HEK293 (cell line): ENCODE data around the gene DOCK9.

Source experiments
- KLF1 ChIP-seq: fragments of 450-650 bp; formaldehyde crosslinking; IDR thresholded peaks from 2 replicates; pipeline ENCODE4 v1.5.1; 2016; ENCODE audit warnings: missing biosample characterization, missing genetic modification characterization
- KLF16 ChIP-seq: fragments of 450-650 bp; formaldehyde crosslinking; IDR thresholded peaks from 2 replicates; pipeline ENCODE4 v1.5.1; 2017; ENCODE audit warnings: missing biosample characterization, missing genetic modification characterization
- WT1 ChIP-seq: fragments of 450-650 bp; formaldehyde crosslinking; IDR thresholded peaks from 2 replicates; pipeline ENCODE4 v1.5.1; 2016; ENCODE audit warnings: missing biosample characterization, missing genetic modification characterization
- ZBTB7A ChIP-seq: fragments of 450-650 bp; formaldehyde crosslinking; IDR thresholded peaks from 2 replicates; pipeline ENCODE4 v1.5.1; 2016; ENCODE audit warnings: low read depth, missing biosample characterization, missing genetic modification characterization
- ZFHX2 ChIP-seq: fragments of 450-650 bp; formaldehyde crosslinking; conservative IDR thresholded peaks from 2 replicates; pipeline ENCODE4 v1.5.1; 2016; ENCODE audit warnings: missing biosample characterization, missing genetic modification characterization
- ZNF24 ChIP-seq: fragments of 450-650 bp; formaldehyde crosslinking; IDR thresholded peaks from 2 replicates; pipeline ENCODE4 v1.5.1; 2016; ENCODE audit warnings: missing biosample characterization, missing genetic modification characterization
- ZNF785 ChIP-seq: fragments of 450-650 bp; formaldehyde crosslinking; IDR thresholded peaks from 2 replicates; pipeline ENCODE4 v1.5.1; 2016; ENCODE audit warnings: missing biosample characterization, missing genetic modification characterization
- TF ChIP-seq, protein P1 (sequence below): fragments of 450-650 bp; formaldehyde crosslinking; IDR thresholded peaks from 2 replicates; pipeline ENCODE4 v1.5.1; 2016; ENCODE audit warnings: missing biosample characterization, missing genetic modification characterization, low read depth
- TF ChIP-seq, protein P2 (sequence below): fragments of 450-650 bp; formaldehyde crosslinking; IDR thresholded peaks from 2 replicates; pipeline ENCODE4 v1.5.1; 2016; ENCODE audit warnings: missing biosample characterization, missing genetic modification characterization
- TF ChIP-seq, protein P3 (sequence below): fragments of 450-650 bp; formaldehyde crosslinking; IDR thresholded peaks from 2 replicates; pipeline ENCODE4 v1.5.1; 2017; ENCODE audit warnings: missing biosample characterization, missing genetic modification characterization
- TF ChIP-seq, protein P4 (sequence below): sonication (generic); formaldehyde crosslinking; IDR thresholded peaks from 2 replicates; pipeline ENCODE4 v1.8.1; 2022; ENCODE audit warnings: mild to moderate bottlenecking, moderate library complexity, missing genetic modification reagents
- TF ChIP-seq, protein P5 (sequence below): fragments of 450-650 bp; formaldehyde crosslinking; IDR thresholded peaks from 2 replicates; pipeline ENCODE4 v1.5.1; 2016; ENCODE audit warnings: missing biosample characterization, missing genetic modification characterization, borderline replicate concordance
- TF ChIP-seq, protein P6 (sequence below): fragments of 450-650 bp; formaldehyde crosslinking; IDR thresholded peaks from 2 replicates; pipeline ENCODE4 v1.5.1; 2016; ENCODE audit warnings: missing biosample characterization, missing genetic modification characterization
- TF ChIP-seq, protein P7 (sequence below): fragments of 450-650 bp; formaldehyde crosslinking; IDR thresholded peaks from 2 replicates; pipeline ENCODE4 v1.5.1; 2016; ENCODE audit warnings: missing biosample characterization, missing genetic modification characterization

DNA sequence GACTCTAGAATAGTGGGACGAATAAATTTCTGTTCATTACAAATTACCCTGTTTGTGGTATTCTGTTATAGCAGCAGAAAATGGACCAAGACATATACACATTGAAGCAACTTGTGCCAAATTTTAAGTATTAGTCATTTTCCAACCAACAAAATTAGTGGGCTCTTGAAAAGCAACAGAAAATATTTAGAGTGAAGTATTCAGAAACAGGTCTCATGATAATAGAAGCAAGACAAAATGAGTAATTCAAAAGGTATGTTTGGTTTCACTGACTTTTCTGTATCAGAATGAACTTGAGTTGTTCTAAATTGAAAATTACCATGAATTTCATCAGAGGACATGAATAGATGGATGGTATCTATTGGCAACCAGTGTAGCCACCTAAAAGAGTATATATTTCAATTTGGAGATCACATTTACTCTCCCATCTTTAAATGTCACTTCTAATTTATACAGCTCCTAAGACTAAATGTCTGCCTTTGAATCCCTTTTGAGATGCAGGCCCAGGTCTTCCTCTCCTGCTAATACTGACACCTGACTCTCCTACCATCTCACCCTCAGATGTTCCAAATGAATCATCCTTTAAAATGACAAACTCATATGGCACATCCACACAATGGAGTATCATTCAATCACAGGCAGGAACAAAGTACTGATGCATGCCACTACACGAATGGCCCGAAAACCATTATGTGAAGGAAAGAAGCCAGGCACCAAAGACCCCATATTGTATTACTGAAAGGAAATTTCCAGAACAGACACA, 40.7 kb upstream of the DOCK9 start:
- TF ChIP-seq, protein P1, sequence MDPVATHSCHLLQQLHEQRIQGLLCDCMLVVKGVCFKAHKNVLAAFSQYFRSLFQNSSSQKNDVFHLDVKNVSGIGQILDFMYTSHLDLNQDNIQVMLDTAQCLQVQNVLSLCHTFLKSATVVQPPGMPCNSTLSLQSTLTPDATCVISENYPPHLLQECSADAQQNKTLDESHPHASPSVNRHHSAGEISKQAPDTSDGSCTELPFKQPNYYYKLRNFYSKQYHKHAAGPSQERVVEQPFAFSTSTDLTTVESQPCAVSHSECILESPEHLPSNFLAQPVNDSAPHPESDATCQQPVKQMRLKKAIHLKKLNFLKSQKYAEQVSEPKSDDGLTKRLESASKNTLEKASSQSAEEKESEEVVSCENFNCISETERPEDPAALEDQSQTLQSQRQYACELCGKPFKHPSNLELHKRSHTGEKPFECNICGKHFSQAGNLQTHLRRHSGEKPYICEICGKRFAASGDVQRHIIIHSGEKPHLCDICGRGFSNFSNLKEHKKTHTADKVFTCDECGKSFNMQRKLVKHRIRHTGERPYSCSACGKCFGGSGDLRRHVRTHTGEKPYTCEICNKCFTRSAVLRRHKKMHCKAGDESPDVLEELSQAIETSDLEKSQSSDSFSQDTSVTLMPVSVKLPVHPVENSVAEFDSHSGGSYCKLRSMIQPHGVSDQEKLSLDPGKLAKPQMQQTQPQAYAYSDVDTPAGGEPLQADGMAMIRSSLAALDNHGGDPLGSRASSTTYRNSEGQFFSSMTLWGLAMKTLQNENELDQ (tag by site-specific recombination): no peak
- TF ChIP-seq, protein P2, sequence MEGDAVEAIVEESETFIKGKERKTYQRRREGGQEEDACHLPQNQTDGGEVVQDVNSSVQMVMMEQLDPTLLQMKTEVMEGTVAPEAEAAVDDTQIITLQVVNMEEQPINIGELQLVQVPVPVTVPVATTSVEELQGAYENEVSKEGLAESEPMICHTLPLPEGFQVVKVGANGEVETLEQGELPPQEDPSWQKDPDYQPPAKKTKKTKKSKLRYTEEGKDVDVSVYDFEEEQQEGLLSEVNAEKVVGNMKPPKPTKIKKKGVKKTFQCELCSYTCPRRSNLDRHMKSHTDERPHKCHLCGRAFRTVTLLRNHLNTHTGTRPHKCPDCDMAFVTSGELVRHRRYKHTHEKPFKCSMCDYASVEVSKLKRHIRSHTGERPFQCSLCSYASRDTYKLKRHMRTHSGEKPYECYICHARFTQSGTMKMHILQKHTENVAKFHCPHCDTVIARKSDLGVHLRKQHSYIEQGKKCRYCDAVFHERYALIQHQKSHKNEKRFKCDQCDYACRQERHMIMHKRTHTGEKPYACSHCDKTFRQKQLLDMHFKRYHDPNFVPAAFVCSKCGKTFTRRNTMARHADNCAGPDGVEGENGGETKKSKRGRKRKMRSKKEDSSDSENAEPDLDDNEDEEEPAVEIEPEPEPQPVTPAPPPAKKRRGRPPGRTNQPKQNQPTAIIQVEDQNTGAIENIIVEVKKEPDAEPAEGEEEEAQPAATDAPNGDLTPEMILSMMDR (tag by site-specific recombination): no peak
- TF ChIP-seq ZFHX2 (tag by site-specific recombination) (no peak), KLF16 (tag by site-specific recombination) (no peak), KLF1 (tag by site-specific recombination) (no peak), ZNF24 (tag by site-specific recombination) (no peak), ZNF785 (no peak), WT1 (no peak), ZBTB7A (tag by site-specific recombination) (no peak)
- TF ChIP-seq, protein P3, sequence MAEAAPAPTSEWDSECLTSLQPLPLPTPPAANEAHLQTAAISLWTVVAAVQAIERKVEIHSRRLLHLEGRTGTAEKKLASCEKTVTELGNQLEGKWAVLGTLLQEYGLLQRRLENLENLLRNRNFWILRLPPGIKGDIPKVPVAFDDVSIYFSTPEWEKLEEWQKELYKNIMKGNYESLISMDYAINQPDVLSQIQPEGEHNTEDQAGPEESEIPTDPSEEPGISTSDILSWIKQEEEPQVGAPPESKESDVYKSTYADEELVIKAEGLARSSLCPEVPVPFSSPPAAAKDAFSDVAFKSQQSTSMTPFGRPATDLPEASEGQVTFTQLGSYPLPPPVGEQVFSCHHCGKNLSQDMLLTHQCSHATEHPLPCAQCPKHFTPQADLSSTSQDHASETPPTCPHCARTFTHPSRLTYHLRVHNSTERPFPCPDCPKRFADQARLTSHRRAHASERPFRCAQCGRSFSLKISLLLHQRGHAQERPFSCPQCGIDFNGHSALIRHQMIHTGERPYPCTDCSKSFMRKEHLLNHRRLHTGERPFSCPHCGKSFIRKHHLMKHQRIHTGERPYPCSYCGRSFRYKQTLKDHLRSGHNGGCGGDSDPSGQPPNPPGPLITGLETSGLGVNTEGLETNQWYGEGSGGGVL (tag by site-specific recombination): no peak
- TF ChIP-seq, protein P4, sequence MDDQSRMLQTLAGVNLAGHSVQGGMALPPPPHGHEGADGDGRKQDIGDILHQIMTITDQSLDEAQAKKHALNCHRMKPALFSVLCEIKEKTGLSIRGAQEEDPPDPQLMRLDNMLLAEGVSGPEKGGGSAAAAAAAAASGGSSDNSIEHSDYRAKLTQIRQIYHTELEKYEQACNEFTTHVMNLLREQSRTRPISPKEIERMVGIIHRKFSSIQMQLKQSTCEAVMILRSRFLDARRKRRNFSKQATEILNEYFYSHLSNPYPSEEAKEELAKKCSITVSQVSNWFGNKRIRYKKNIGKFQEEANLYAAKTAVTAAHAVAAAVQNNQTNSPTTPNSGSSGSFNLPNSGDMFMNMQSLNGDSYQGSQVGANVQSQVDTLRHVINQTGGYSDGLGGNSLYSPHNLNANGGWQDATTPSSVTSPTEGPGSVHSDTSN (CRISPR knock-in tag): no peak
- TF ChIP-seq, protein P5, sequence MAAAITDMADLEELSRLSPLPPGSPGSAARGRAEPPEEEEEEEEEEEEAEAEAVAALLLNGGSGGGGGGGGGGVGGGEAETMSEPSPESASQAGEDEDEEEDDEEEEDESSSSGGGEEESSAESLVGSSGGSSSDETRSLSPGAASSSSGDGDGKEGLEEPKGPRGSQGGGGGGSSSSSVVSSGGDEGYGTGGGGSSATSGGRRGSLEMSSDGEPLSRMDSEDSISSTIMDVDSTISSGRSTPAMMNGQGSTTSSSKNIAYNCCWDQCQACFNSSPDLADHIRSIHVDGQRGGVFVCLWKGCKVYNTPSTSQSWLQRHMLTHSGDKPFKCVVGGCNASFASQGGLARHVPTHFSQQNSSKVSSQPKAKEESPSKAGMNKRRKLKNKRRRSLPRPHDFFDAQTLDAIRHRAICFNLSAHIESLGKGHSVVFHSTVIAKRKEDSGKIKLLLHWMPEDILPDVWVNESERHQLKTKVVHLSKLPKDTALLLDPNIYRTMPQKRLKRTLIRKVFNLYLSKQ (tag by site-specific recombination): no peak
- TF ChIP-seq, protein P6, sequence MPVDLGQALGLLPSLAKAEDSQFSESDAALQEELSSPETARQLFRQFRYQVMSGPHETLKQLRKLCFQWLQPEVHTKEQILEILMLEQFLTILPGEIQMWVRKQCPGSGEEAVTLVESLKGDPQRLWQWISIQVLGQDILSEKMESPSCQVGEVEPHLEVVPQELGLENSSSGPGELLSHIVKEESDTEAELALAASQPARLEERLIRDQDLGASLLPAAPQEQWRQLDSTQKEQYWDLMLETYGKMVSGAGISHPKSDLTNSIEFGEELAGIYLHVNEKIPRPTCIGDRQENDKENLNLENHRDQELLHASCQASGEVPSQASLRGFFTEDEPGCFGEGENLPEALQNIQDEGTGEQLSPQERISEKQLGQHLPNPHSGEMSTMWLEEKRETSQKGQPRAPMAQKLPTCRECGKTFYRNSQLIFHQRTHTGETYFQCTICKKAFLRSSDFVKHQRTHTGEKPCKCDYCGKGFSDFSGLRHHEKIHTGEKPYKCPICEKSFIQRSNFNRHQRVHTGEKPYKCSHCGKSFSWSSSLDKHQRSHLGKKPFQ (tag by site-specific recombination): no peak
- TF ChIP-seq, protein P7, sequence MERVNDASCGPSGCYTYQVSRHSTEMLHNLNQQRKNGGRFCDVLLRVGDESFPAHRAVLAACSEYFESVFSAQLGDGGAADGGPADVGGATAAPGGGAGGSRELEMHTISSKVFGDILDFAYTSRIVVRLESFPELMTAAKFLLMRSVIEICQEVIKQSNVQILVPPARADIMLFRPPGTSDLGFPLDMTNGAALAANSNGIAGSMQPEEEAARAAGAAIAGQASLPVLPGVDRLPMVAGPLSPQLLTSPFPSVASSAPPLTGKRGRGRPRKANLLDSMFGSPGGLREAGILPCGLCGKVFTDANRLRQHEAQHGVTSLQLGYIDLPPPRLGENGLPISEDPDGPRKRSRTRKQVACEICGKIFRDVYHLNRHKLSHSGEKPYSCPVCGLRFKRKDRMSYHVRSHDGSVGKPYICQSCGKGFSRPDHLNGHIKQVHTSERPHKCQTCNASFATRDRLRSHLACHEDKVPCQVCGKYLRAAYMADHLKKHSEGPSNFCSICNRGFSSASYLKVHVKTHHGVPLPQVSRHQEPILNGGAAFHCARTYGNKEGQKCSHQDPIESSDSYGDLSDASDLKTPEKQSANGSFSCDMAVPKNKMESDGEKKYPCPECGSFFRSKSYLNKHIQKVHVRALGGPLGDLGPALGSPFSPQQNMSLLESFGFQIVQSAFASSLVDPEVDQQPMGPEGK (tag by site-specific recombination): no peak
